ENCODE results near the gene HOXC13.

Gene HOXC13

DNA sequence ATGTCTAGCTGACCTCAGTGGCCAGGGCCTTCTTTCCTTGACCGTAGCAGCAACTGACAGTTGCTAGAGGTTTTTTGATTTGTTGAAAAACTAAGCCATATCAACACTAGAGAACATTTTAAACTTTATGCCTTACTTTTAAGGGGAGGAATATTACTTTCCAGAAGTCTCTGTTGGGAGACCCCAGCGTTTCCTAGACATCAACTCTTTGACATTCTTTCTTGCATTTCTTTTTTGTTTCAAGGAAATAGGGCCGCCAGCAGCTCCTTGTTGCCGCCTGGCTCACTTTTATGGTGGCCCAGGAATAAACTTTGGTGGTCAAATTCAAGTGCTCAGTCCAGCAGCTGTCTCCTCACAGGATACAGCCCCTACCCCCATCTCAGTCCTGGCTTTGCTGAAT is 31.8 kb downstream of the HOXC13 start:
- DNase-seq (ENCODE audit: low read depth): no peak

DNA sequence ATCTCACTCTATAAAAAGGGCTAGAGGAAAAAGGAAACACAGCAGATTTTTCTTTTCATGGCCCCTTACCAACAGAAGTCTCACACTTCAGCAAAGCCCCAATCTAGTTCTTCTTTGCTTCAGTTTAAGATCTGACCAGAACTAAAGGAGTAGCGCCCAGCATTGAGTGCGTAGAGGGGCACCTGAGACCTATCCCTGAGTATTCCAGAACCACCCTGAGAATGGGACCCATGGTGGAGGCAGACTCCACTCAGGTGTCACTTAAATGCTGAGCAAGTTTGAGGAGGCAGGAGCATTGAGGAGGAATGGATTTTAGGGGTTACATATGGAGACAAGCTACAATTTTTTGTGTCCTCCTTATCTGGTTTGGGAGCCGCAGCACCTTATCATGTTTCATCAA is 32.5 kb downstream of the HOXC13 start:
- no peak for DNase-seq (ENCODE audit: low read depth)

DNA sequence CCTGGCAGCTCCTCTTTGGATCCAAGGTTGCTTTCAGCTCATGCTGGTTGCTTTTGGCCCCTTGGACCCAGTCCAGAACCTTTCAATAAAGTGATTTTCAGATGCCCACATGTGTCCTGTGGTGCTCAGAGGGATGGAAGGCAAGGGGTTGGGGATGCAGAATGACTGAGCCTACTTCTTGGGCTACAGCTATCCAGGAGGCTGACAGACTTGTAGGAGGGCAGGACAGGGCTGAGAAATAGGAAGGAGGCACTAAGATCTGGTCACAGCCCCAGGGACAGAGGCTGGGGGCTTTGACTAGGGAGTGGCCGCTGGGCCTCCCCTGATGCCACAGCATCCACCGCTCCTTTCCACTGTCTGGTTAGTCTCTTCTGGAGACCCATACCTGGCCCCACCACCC is 33.1 kb downstream of the HOXC13 start:
- DNase-seq (ENCODE audit: low read depth): no peak

DNA sequence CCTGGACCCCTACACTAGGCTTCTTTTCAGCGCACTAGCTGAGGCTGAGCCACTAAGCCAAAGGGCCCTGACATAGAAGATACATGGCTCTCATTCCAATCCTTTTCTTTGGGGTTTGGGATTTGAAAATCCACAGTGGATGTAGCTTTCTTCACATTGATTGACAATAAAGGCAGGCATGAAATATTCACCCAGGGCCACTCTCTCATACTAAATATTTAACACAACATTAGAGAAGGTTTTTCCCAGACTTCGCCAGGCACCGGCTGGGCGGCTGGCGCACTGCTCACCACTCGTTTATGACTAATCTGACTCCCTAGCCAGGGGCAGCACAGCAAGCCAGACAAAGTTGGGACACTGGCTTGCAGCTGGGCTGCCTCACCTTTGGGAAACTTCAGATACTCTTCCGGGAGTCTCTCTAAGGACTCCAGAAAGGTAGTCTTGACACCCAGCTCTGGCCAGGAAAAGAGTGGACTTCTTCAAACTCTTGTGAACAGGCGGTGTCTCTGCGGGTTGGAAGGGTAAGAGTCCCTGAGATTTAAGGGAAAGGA is 33.6 kb downstream of the HOXC13 start:
- DNase-seq (ENCODE audit: low read depth): no peak

- no peak for DNase-seq (ENCODE audit: low read depth)
Observed at GRCh38 chr12:53972722-53973235, 34.1 kb downstream of the HOXC13 start, which contains the start of gene HOXC11. Gene HOXC11, plus strand, starts transcription at chr12:53973126. Its CDS starts 116 bp downstream, at chr12:53973242.

DNA sequence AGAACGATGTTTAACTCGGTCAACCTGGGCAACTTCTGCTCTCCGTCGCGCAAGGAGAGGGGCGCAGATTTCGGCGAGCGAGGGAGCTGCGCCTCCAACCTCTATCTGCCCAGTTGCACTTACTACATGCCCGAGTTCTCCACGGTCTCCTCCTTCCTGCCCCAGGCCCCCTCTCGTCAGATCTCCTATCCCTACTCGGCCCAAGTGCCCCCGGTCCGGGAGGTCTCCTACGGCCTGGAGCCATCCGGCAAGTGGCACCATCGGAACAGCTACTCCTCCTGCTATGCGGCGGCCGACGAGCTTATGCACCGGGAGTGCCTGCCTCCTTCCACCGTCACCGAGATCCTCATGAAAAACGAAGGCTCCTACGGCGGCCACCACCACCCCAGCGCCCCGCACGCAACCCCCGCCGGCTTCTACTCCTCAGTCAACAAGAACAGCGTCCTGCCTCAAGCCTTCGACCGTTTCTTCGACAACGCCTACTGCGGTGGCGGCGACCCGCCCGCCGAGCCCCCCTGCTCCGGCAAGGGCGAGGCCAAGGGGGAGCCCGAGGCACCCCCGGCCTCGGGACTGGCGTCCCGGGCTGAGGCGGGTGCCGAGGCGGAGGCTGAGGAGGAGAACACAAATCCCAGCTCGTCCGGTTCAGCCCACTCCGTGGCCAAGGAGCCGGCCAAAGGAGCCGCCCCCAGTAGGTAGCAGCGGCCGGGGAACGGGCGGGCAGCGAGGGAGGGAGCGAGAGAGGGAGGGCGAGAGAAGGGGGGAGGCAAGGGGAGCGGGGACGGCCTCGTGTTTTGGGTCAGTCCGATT is 34.8 kb downstream of the HOXC13 start:
- no peak for DNase-seq (ENCODE audit: low read depth)

GRCh38 chr12:53974084-53975063 is 35.7 kb downstream of the HOXC13 start, which contains the start of gene HOTAIR:
Gene HOTAIR, minus strand, starts transcription at chr12:53974954.
- no peak for DNase-seq (ENCODE audit: low read depth)

DNA sequence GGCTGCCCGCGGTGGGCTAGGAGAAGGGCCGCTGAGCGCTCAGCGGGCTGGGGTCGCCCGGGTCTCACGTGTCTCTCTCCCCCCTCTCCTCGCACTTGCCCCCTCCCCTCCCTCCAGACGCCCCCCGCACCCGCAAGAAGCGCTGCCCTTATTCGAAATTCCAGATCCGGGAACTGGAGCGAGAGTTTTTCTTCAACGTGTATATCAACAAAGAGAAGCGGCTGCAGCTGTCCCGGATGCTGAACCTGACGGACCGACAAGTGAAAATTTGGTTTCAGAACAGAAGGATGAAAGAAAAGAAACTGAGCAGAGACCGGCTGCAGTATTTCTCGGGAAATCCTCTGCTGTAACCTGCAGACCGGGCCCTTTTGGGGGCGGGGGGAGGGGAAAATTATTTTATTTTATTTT is 36.4 kb downstream of the HOXC13 start:
- no peak for DNase-seq (ENCODE audit: low read depth)

- no peak for DNase-seq (ENCODE audit: low read depth)
Observed at GRCh38 chr12:53975479-53976152, 37.0 kb downstream of the HOXC13 start.

- DNase-seq (ENCODE audit: low read depth): no peak
Observed at GRCh38 chr12:53976172-53976822, 37.7 kb downstream of the HOXC13 start.

DNA sequence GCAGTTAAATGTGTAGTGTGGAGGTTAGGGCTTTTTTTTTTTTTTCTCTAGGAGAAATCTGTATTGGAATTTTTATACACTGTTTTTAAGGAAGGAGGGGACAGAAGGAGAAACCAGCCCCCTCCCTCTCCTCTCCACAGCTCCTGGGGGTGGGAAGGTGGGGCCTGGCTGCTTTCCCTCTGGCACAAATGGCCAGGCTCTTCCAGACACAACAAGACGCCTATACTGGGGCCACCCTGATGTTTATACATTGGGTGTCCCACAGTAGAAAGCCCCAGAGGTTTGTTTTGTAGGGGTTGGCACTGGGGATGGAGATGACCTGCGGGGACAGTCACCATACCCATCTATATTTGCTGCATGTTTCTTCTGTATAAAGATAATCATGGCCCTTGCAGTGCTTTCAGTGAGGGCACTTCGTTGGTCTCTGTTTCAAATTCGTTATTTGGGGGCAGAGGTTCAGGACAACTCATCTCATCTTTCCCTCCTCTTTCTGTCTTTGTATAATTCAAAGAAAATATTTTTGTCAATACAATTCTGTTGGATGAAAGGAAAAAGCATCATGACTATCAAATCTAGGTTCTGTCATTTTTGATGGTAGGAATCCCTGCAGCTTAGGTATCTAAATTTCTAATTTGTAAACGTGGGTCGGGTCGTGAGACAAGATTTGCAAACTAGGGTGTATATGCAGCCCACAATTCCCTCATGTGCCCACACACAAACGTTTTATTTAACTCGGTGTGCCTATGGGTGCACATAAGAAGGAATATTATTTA is 38.4 kb downstream of the HOXC13 start:
- DNase-seq (ENCODE audit: low read depth): no peak

DNA sequence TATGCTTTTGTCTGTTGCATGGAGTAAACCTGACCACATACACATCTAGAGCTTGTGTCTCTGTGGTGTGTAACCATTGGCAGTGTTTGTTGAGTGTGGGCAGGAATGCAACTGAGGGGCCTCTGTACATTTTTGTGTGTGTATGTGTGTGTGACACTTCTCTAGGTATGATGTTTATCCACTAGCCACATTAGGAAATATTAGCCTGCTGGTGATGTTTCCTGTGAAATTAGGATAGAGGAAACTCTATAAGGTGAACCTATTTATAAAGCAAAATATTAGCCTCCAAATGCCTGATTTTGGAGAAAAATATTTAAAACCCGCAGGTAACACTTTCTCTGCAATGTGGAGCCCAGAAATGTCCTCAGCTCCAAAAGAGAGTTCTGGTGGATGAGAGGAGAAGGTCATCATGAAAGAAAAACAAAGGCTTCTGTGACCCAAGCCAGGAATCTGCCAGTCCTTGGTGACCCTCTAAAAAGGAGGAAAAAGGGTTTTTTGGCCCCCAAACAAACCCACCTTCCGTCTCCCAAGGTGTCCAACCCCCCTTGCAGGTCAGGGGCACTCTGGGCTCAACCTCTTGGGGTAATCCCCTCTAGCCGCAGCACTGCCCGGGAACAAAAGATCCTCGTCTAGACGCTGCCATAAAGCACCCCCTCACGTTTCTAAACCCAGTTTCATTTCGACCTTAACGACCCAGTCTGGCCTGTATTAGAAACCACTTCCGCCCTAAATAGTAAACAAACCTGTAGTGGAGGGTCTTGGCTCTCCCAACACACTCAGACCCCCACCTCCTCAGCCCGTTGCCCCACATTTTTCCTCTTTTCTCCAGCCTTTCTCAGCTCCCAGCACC is 39.2 kb downstream of the HOXC13 start:
- no peak for DNase-seq (ENCODE audit: low read depth)

DNA sequence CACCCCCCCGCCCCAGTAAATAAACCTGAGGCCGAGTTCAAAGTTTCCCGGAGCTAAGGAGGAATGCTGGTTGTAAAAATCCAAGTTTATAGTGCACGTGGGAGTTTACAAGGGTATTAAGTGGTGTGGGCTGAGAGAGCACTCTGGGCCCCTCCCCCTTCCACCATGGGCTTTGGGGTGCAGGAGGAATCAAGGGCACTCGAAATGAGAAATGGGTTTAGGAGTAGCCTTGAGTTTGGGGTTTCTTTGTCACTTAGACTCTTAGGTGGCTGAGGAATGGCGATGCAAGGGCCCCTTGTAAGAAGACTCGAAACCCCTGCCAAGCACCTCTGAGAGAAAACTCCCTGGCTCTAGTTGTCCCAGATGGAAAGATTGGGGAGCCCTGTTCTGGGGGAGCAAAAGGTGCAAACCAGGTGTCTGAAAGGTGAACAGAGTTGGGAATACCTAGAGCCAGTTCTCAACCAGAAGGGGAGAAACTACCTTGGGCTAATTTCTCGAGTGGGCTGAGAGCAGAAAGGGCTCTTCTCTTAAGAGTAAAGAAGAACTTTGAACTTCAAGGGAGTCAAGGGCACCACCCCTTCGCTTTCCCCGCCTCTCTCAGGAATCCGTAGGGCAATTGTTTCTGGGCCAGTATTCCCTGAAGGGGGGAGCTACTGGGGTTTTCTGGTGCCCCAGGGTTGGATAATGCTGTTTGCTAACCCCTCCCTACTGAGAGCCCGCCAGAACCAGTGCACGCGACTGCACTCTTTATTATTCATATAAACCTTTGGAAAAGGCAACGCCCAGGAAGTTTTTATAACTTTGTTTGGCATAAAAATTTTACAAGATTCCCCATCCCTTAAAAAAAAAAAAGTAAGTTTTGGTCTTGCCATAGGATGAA is 40.1 kb downstream of the HOXC13 start:
- DNase-seq (ENCODE audit: low read depth): no peak

DNA sequence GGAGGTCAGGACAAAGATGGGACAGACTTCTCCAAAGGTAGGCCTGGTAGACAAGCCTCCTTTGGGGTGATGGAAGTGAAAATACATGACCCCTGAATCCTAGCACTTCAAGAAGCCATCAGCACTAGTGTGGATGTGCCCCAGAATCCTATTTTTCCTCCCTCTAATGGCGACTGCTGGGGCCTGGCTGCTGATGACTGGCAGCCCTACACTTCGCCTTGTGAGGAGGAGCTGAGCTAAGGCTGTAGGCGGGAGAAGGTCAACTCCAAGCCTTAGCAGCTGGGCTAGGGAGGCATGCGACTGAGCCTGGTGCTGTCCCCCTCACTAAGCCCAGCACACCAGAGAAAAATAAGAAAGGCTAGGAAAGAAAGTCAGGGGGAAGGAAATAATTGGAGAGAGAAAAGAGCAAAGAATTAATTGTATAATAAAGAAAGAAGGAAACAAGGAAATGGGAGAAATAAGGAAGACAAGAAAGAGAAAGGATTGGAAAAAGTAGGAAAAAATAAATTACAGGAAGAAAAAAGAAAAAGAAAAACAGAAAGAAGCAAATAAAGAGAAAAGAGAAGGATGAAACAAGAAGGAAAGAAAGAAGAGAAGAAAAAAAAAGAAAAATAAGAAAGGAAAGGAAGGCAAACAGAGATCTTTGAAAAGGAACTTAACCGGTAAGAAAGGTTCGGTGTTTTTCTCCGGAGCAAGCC is 41.6 kb downstream of the HOXC13 start:
- no peak for DNase-seq (ENCODE audit: low read depth)

GRCh38 chr12:53980802-53981496 is 42.3 kb downstream of the HOXC13 start:
- DNase-seq (ENCODE audit: low read depth): no peak

DNA sequence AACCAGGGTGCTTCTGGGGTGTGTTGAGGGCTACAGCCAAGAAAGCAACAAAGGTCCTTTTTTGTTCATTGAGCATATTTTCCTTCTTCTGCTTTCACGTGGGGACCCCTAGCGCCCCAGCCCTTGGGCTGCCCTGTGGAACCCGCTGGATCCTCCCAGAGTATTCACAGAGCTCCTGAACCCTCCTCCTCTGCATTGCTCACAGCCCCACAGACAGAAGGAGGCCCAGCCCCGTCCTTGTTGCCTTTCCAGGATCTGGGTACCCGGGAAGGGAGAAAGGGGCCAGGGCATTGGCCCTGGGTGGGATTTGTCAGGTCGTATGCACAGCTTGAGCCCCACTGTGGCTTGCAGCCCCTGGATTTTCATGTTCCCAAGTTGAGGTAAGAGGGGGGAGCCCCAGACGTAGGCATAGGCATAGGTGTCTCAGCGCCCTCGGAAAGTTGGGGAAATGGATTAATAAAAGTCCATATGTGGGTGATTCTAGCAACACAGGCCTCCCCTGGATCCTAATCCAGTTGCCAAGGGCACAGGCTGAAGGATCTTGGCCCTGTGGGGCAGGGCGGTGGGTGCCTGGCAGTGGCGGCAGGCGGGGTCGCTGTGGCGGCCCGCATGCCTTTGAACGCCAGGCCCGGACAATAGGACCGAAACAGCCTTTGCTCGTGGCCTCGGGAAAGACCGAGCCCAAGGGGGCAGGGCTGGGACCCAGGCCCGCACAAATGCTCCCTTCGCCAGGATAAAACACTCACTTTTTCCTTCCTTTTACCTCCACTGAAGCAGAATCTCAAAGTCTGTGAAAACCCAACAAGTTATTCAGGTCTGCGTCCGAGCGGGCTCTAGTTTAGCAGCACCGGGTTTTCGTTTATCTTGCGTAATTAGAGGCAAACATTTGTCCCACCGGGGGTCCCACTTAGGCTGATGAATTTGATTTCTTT is 43.3 kb downstream of the HOXC13 start:
- DNase-seq (ENCODE audit: low read depth): no peak

All from non-pigmented ciliary epithelial cell (primary cell).